ENCODE measurements around the gene CHN2. TPM values are rescaled to one million over a fixed set of nuclear protein-coding genes. Genes with fewer than 3 reads are reported as not detected.

CHN2 gene
- total RNA-seq, 2 experiments from 2014 or later: 1.7 to 1.8 TPM

DNA sequence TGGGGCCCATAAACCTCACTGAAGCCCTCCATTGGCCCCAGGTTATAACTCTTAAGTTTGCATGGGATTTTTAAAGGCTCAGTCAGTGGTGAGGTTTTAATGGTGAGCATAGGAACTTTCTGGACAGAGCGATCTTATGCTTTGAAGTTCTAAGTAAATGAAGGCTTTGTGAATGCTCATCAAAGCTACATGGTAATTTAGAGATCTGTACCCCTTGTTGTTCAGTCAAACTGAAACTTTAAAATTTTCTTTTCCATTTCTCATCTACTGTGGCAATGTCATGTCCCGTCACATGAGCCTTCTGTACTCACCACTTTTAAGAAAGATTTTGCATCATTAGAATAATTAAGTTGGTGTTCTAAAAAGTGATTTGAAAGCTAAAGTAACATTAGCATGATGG is 39.9 kb downstream of the CHN2 start:
- Mint-ChIP-seq H3K36me3 (ENCODE audit: low read depth) (no peaks in the 10 kb centered on the region), H3K9me3 (no peaks in the 10 kb centered on the region), H3K4me1 (ENCODE audit: low read depth) (peaks cover 23% of the 10 kb centered on the region), H3K27me3 (no peaks in the 10 kb centered on the region), H3K4me3 (no peak overlapping the region), H3K27ac (peak overlapping the region; percentile 30)
- DNase-seq (no peak), ATAC-seq (peak; percentile 87)
- TF ChIP-seq CTCF (IDR thresholded peaks at IDR 0.05): no peak
- intact Hi-C loops (cut with micrococcal nuclease): no loop called here
- CTCF ChIA-PET: interaction anchor here (0.9 to 1.2 kb wide), 2 partner anchors 10 to 36 kb away, joined by 3 read pairs; no protein-coding TSS in a partner anchor
- POLR2A ChIA-PET: no interaction called here

DNA sequence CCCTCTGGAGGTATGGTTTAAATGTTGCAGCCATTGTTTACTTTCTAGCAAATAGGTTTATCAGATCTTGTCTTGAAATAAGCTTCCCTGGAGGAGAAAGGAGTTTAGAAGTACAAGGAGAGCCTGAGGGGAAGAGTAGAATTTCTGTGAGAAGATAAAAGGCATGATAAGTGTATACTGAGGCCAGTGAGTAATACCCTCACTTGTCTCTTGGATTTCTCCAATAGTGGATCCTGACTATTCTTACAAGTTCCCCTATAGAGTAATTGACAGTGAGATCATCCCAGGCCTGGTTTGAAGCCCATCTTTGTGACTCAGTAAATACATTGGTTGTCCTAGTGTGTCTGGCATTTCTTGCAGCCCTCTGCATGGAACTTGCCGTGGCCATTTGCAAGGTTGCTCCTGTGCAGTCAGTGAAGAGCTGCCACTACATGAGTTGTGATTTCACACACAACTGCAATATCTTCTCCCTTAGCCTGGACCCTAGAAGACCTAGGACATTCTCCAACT is 41.6 kb downstream of the CHN2 start:
- ChIA-PET POLR2A (no interaction called here), CTCF (interaction anchor here (1.0 to 1.5 kb wide), 3 partner anchors 46 to 310 kb away, joined by 3 to 7 read pairs (median 3); no protein-coding TSS in a partner anchor)
- ATAC-seq: no peak
- no peaks in the 10 kb centered on the region for H3K36me3 Mint-ChIP-seq (ENCODE audit: low read depth)
- no peaks in the 10 kb centered on the region for H3K27me3 Mint-ChIP-seq
- no peak overlapping the region for H3K27ac Mint-ChIP-seq
- peaks cover 23% of the 10 kb centered on the region for H3K4me1 Mint-ChIP-seq (ENCODE audit: low read depth)
- intact Hi-C loops (cut with micrococcal nuclease): no loop called here
- no peaks in the 10 kb centered on the region for H3K9me3 Mint-ChIP-seq
- no peak overlapping the region for H3K4me3 Mint-ChIP-seq
- no peak for DNase-seq
- TF ChIP-seq CTCF (IDR thresholded peaks at IDR 0.05): no peak

GRCh38 chr7:29236649-29237048 is 42.1 kb downstream of the CHN2 start:
- H3K4me1 Mint-ChIP-seq (ENCODE audit: low read depth): peaks cover 23% of the 10 kb centered on the region
- intact Hi-C loops (cut with micrococcal nuclease): no loop called here
- no peak for ATAC-seq
- POLR2A ChIA-PET: no interaction called here
- DNase-seq: no peak
- H3K27ac Mint-ChIP-seq: no peak overlapping the region
- no peak overlapping the region for H3K4me3 Mint-ChIP-seq
- H3K9me3 Mint-ChIP-seq: no peaks in the 10 kb centered on the region
- no peaks in the 10 kb centered on the region for H3K27me3 Mint-ChIP-seq
- TF ChIP-seq CTCF (IDR thresholded peaks at IDR 0.05): no peak
- no peaks in the 10 kb centered on the region for H3K36me3 Mint-ChIP-seq (ENCODE audit: low read depth)
- CTCF ChIA-PET: interaction anchor here (1.0 to 2.4 kb wide), 4 partner anchors 47 to 310 kb away, joined by 3 to 7 read pairs (median 5); no protein-coding TSS in a partner anchor

DNA sequence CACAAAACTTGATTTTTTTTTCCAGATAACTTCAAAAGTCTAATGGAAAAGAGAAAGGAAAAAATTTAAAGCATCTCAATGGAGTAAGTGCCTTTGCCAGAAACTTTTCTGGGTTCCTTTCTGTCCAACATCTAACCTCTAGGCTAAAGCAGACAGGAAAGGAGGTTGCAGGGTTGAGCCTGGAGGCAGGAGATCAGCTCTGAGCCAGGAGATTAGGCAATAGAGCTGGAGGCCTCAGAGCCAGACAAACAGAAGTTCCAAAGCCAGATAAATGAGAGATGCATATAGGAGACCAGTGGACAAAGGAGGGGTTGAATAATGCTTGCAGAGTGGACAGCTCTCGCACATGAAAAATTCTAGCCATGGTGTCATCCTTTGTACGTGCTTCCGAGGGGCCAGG is 42.9 kb downstream of the CHN2 start:
- DNase-seq: no peak
- ChIA-PET POLR2A (no interaction called here), CTCF (interaction anchor here (1.4 to 2.4 kb wide), 3 partner anchors 48 to 62 kb away, joined by 3 to 7 read pairs (median 7); no protein-coding TSS in a partner anchor)
- intact Hi-C loops (cut with micrococcal nuclease): no loop called here
- no peaks in the 10 kb centered on the region for H3K9me3 Mint-ChIP-seq
- no peaks in the 10 kb centered on the region for H3K27me3 Mint-ChIP-seq
- peaks cover 21% of the 10 kb centered on the region for H3K4me1 Mint-ChIP-seq (ENCODE audit: low read depth)
- no peaks in the 10 kb centered on the region for H3K36me3 Mint-ChIP-seq (ENCODE audit: low read depth)
- TF ChIP-seq CTCF (IDR thresholded peaks at IDR 0.05): no peak
- no peak overlapping the region for H3K4me3 Mint-ChIP-seq
- no peak overlapping the region for H3K27ac Mint-ChIP-seq
- ATAC-seq: no peak

- Mint-ChIP-seq H3K27me3 (no peaks in the 10 kb centered on the region), H3K36me3 (ENCODE audit: low read depth) (no peaks in the 10 kb centered on the region), H3K9me3 (no peaks in the 10 kb centered on the region), H3K27ac (no peak overlapping the region), H3K4me1 (ENCODE audit: low read depth) (peaks cover 20% of the 10 kb centered on the region), H3K4me3 (no peak overlapping the region)
- ATAC-seq (no peak), DNase-seq (peak; percentile 28)
- TF ChIP-seq CTCF (IDR thresholded peaks at IDR 0.05): peak; percentile 55
- intact Hi-C loops (cut with micrococcal nuclease): loop anchor here (5.0 kb wide), 2 partner anchors 42 to 48 kb away; no protein-coding TSS in a partner anchor
- CTCF ChIA-PET: interaction anchor here (0.6 to 1.9 kb wide), 8 partner anchors 9 to 169 kb away, joined by 3 to 9 read pairs (median 4); no protein-coding TSS in a partner anchor
- POLR2A ChIA-PET: no interaction called here
Observed at GRCh38 chr7:29239638-29240037, 45.1 kb downstream of the CHN2 start.

Measured in activated CD8-positive, alpha-beta T cell treated with anti-CD3 and anti-CD28 coated beads for 36 hours (primary cell).